Upper lobe of left lung (tissue), 6 donors: ENCODE data around the gene KAT2A. TPM values are rescaled to one million over a fixed set of nuclear protein-coding genes. Genes with fewer than 3 reads are reported as not detected.

Experiments
- ATAC-seq, 2 donors: fragments of 200-7000 bp; cut with Tn5 transposase; one replicate each; pipeline ENCODE4 v1.9.1; 2022; ENCODE audit warnings: mild to moderate bottlenecking in 2 of 2, moderate library complexity in 2 of 2; ENCODE audit not compliant: low FRiP score in 2 of 2
- DNase-seq, 2 donors: peaks; one replicate each; pipeline ENCODE4 v3.0.0-alpha.2; 2019 to 2020
- H3K27ac ChIP-seq, 4 donors: fragments of 200-600 bp; sonication (generic); one replicate each; pipeline ENCODE4 v1.5.1; 2016 to 2019
- H3K27me3 ChIP-seq, 4 donors: fragments of 200-600 bp; sonication (generic); one replicate each; pipeline ENCODE4 v1.5.1; 2017 to 2019
- H3K36me3 ChIP-seq, 4 donors: fragments of 200-600 bp; sonication (generic); one replicate each; pipeline ENCODE4 v1.5.1; 2016 to 2019
- H3K4me1 ChIP-seq, 4 donors: fragments of 200-600 bp; sonication (generic); one replicate each; pipeline ENCODE4 v1.5.1; 2018 to 2019
- H3K4me3 ChIP-seq, 4 donors: fragments of 200-600 bp; sonication (generic); one replicate each; pipeline ENCODE4 v1.5.1; 2017 to 2019; ENCODE audit warnings: mild to moderate bottlenecking in 2 of 4, moderate library complexity in 1 of 4
- H3K9me3 ChIP-seq, 4 donors: fragments of 200-600 bp; sonication (generic); one replicate each; pipeline ENCODE4 v1.5.1; 2018 to 2019
- CTCF ChIP-seq, 6 experiments: fragments of 450-650 bp in 4 of 6; fragments of 200-600 bp in 2 of 6; sonication (generic) in 2 of 6; IDR thresholded peaks; one replicate each; pipeline ENCODE4 v1.5.1; 2016 to 2019; ENCODE audit warnings: antibody characterized with exemption in 6 of 6
- EP300 ChIP-seq, 4 donors: sonication (generic); formaldehyde crosslinking; IDR thresholded peaks; one replicate each; pipeline ENCODE4 v1.5.1; 2017; ENCODE audit warnings: antibody characterized with exemption in 4 of 4, control low read depth in 2 of 4
- POLR2A ChIP-seq, 4 donors: fragments of 450-650 bp; IDR thresholded peaks; one replicate each; pipeline ENCODE4 v1.5.1; 2016 to 2017; ENCODE audit warnings: antibody characterized with exemption in 4 of 4, mild to moderate bottlenecking in 2 of 4
- POLR2AphosphoS5 ChIP-seq, 2 donors: sonication (generic); formaldehyde crosslinking; IDR thresholded peaks; one replicate each; pipeline ENCODE4 v1.5.1; 2017; ENCODE audit warnings: antibody characterized with exemption in 2 of 2
- WGBS, 2 donors: methylation state at CpG; one replicate each; pipeline ENCODE4 v1.1.5; 2017 to 2018; 5-methylcytosine and 5-hydroxymethylcytosine counted together
- total RNA-seq, 6 donors: library from RNA; depleted of rRNA in 4 of 6; stranded (reverse); fragments of >200 nt in 4 of 6; gene quantifications; one replicate each; pipeline versions ENCODE4 v1.1.0 to v1.2.1, GENCODE V29; 2016 to 2021
- donor health status: DM: no; HTN: no; CAD: no; lungs with moderate emphysema.
- donor health status: DM: no; HTN: yes; CAD: no; lungs with severe emphysema.

KAT2A gene
- total RNA-seq = 100 to 1,000 TPM in 1 of 6 donors, 10 to 100 TPM in 5; 17.0 to 116 (median 32.5) TPM

- peaks cover 17 to 35% (median 20%) of the 10 kb centered on the region in 4 donors for H3K4me1 ChIP-seq
- H3K9me3 ChIP-seq = no peaks in the 10 kb centered on the region
- peak within 1 kb of the TSS; percentile 82 to 94 (median 88) for H3K4me3 ChIP-seq
- peak; percentile 85 to 97 for DNase-seq
- peaks cover 10 to 36% (median 15%) of the 10 kb centered on the region in 4 donors for H3K36me3 ChIP-seq
- H3K27ac ChIP-seq = peak within 1 kb of the TSS; percentile 11 to 80 (median 52)
- WGBS, 2 donors = 13 to 21% methylated on average over 19 to 20 of the region's 57 CpGs
- no peaks in the 10 kb centered on the region for H3K27me3 ChIP-seq
- peak in 1 of 2 donors; percentile 60 for TF ChIP-seq POLR2AphosphoS5 (IDR thresholded peaks at IDR 0.05)
- no peak for TF ChIP-seq EP300 (IDR thresholded peaks at IDR 0.05)
- peak in 1 of 4 donors; percentile 52 for TF ChIP-seq POLR2A (IDR thresholded peaks at IDR 0.05)
- peak; percentile 85 to 96 for ATAC-seq
These were observed at the start of gene KAT2A for GRCh38 chr17:42120770-42121769. KAT2A (minus strand) TSS chr17:42121367; CDS start chr17:42121304, 63 bp downstream.

- Histone ChIP-seq H3K27ac (no peak overlapping the region), H3K36me3 (no peaks in the 10 kb centered on the region), H3K27me3 (no peaks in the 10 kb centered on the region), H3K4me3 (no peak overlapping the region), H3K9me3 (no peaks in the 10 kb centered on the region), H3K4me1 (no peaks in the 10 kb centered on the region)
- ATAC-seq = no peak
- WGBS, 2 donors = 89 to 92% methylated on average over 24 to 29 of the region's 29 CpGs
- peak in 1 of 2 donors; percentile 81 for DNase-seq
- no peak for TF ChIP-seq POLR2A (IDR thresholded peaks at IDR 0.05)
- TF ChIP-seq CTCF (IDR thresholded peaks at IDR 0.05) = no peak
- no peak for TF ChIP-seq POLR2AphosphoS5 (IDR thresholded peaks at IDR 0.05)
- no peak for TF ChIP-seq EP300 (IDR thresholded peaks at IDR 0.05)
These were observed 48.2 kb upstream of the KAT2A start for GRCh38 chr17:42169351-42169750.

GRCh38 chr17:42167807-42168206, 46.6 kb upstream of the KAT2A start:
- no peak for TF ChIP-seq POLR2AphosphoS5 (IDR thresholded peaks at IDR 0.05)
- no peak for TF ChIP-seq CTCF (IDR thresholded peaks at IDR 0.05)
- TF ChIP-seq EP300 (IDR thresholded peaks at IDR 0.05) = no peak
- TF ChIP-seq POLR2A (IDR thresholded peaks at IDR 0.05) = no peak
- H3K4me1 ChIP-seq = no peaks in the 10 kb centered on the region
- 84 to 85% methylated on average over 8 of the region's 8 CpGs for WGBS, 2 donors
- no peak for ATAC-seq
- H3K9me3 ChIP-seq = no peaks in the 10 kb centered on the region
- H3K27me3 ChIP-seq = no peaks in the 10 kb centered on the region
- H3K4me3 ChIP-seq = no peak overlapping the region
- H3K27ac ChIP-seq = no peak overlapping the region
- no peak for DNase-seq
- H3K36me3 ChIP-seq = no peaks in the 10 kb centered on the region

GRCh38 chr17:42166196-42166763, 45.1 kb upstream of the KAT2A start:
- DNase-seq (peak in 1 of 2 donors; percentile 69), ATAC-seq (no peak)
- 88 to 100% methylated on average over 4 to 18 of the region's 19 CpGs for WGBS, 2 donors
- Histone ChIP-seq H3K36me3 (no peaks in the 10 kb centered on the region), H3K4me3 (no peak overlapping the region), H3K4me1 (no peaks in the 10 kb centered on the region), H3K27me3 (no peaks in the 10 kb centered on the region), H3K27ac (no peak overlapping the region), H3K9me3 (no peaks in the 10 kb centered on the region)
- TF ChIP-seq POLR2A (IDR thresholded peaks at IDR 0.05) (no peak), EP300 (IDR thresholded peaks at IDR 0.05) (no peak), POLR2AphosphoS5 (IDR thresholded peaks at IDR 0.05) (no peak), CTCF (IDR thresholded peaks at IDR 0.05) (no peak)

GRCh38 chr17:42165751-42166150, 44.6 kb upstream of the KAT2A start:
- Histone ChIP-seq H3K4me1 (no peaks in the 10 kb centered on the region), H3K27me3 (no peaks in the 10 kb centered on the region), H3K27ac (no peak overlapping the region), H3K9me3 (no peaks in the 10 kb centered on the region), H3K36me3 (no peaks in the 10 kb centered on the region), H3K4me3 (no peak overlapping the region)
- 87 to 90% methylated on average over 6 of the region's 6 CpGs for WGBS, 2 donors
- DNase-seq = no peak
- no peak for ATAC-seq
- no peak for TF ChIP-seq POLR2A (IDR thresholded peaks at IDR 0.05)
- TF ChIP-seq POLR2AphosphoS5 (IDR thresholded peaks at IDR 0.05) = no peak
- TF ChIP-seq EP300 (IDR thresholded peaks at IDR 0.05) = no peak
- TF ChIP-seq CTCF (IDR thresholded peaks at IDR 0.05) = no peak
